WTC11 (cell line): ENCODE measurements around the gene EXOSC2. TPM values are rescaled to one million over a fixed set of nuclear protein-coding genes. Genes with fewer than 3 reads are reported as not detected.

ENCODE experiments used
- ATAC-seq: fragments of 200-7000 bp; cut with Tn5 transposase; 2 replicates; pipeline ENCODE4 v1.10.0; 2021; ENCODE audit warnings: mild to moderate bottlenecking, moderate library complexity
- CTCF ChIA-PET: fragments of 300-600 bp; sonication (Branson Sonifier 250); formaldehyde crosslinking; loops from one replicate; lab custom pipeline; 2021; ENCODE audit warnings: antibody characterized with exemption; lab: Charles Lee
- POLR2A ChIA-PET: fragments of 350-600 bp; sonication (Branson Sonifier 250); formaldehyde crosslinking; loops from one replicate; lab custom pipeline; 2021; ENCODE audit warnings: antibody characterized with exemption; lab: Charles Lee
- DNase-seq: peaks from one replicate; pipeline ENCODE4 v3.0.0; 2021; ENCODE audit warnings: low spot score
- H3K27ac Mint-ChIP-seq: 2 replicates; pipeline ENCODE4 v1.8.0; 2021; ENCODE audit warnings: mixed read lengths
- H3K27me3 Mint-ChIP-seq: 2 replicates; pipeline ENCODE4 v1.8.0; 2021; ENCODE audit warnings: low read depth, mild to moderate bottlenecking, moderate library complexity, mixed read lengths
- H3K36me3 Mint-ChIP-seq: 2 replicates; pipeline ENCODE4 v1.8.0; 2021; ENCODE audit warnings: mixed read lengths
- H3K4me1 Mint-ChIP-seq: 2 replicates; pipeline ENCODE4 v1.8.0; 2022; ENCODE audit warnings: mixed read lengths
- H3K4me3 Mint-ChIP-seq: 2 replicates; pipeline ENCODE4 v1.8.0; 2021; ENCODE audit warnings: mild to moderate bottlenecking, moderate library complexity, mixed read lengths
- H3K9me3 Mint-ChIP-seq: 2 replicates; pipeline ENCODE4 v1.8.0; 2021; ENCODE audit warnings: mixed read lengths
- AR ChIP-seq: fragments of 250-450 bp; sonication (Bioruptor Pico); IDR thresholded peaks from 2 replicates; pipeline ENCODE4 v1.9.0; 2021; ENCODE audit warnings: mild to moderate bottlenecking
- ATF3 ChIP-seq: sonication (generic); formaldehyde crosslinking; conservative IDR thresholded peaks from 2 replicates; pipeline ENCODE4 v1.8.1; 2022; ENCODE audit warnings: mild to moderate bottlenecking, missing genetic modification reagents
- CREM ChIP-seq: sonication (generic); formaldehyde crosslinking; IDR thresholded peaks from 2 replicates; pipeline ENCODE4 v1.8.1; 2022; ENCODE audit warnings: mild to moderate bottlenecking, missing genetic modification reagents, moderate library complexity
- ETV6 ChIP-seq: sonication (generic); formaldehyde crosslinking; IDR thresholded peaks from 2 replicates; pipeline ENCODE4 v1.8.1; 2022; ENCODE audit warnings: mild to moderate bottlenecking, missing genetic modification reagents
- FOXJ3 ChIP-seq: sonication (generic); formaldehyde crosslinking; IDR thresholded peaks from 2 replicates; pipeline ENCODE4 v1.9.0; 2021; ENCODE audit warnings: missing genetic modification reagents, mild to moderate bottlenecking, borderline replicate concordance
- FOXP4 ChIP-seq: sonication (generic); formaldehyde crosslinking; IDR thresholded peaks from 2 replicates; pipeline ENCODE4 v1.8.0; 2022; ENCODE audit warnings: mild to moderate bottlenecking, missing genetic modification reagents
- GTF2I ChIP-seq: fragments of 250-450 bp; sonication (Bioruptor Pico); conservative IDR thresholded peaks from 2 replicates; pipeline ENCODE4 v1.4.0; 2021; ENCODE audit warnings: mild to moderate bottlenecking
- IRF1 ChIP-seq: sonication (generic); formaldehyde crosslinking; IDR thresholded peaks from 2 replicates; pipeline ENCODE4 v1.8.0; 2023; ENCODE audit warnings: missing genetic modification reagents
- NFATC4 ChIP-seq: fragments of 250-450 bp; sonication (Bioruptor Pico); IDR thresholded peaks from 2 replicates; pipeline ENCODE4 v1.9.0; 2021; ENCODE audit warnings: mild to moderate bottlenecking
- NR1H2 ChIP-seq: sonication (generic); formaldehyde crosslinking; IDR thresholded peaks from 2 replicates; pipeline ENCODE4 v1.9.0; 2021; ENCODE audit warnings: mild to moderate bottlenecking, moderate library complexity, missing genetic modification reagents
- PRRX2 ChIP-seq: fragments of 250-450 bp; sonication (Bioruptor Pico); IDR thresholded peaks from 2 replicates; pipeline ENCODE4 v1.8.0; 2021; ENCODE audit warnings: mild to moderate bottlenecking
- SMAD3 ChIP-seq: sonication (generic); formaldehyde crosslinking; IDR thresholded peaks from 2 replicates; pipeline ENCODE4 v1.8.0; 2022; ENCODE audit warnings: missing genetic modification reagents, mild to moderate bottlenecking, borderline replicate concordance
- SMAD4 ChIP-seq: sonication (generic); formaldehyde crosslinking; IDR thresholded peaks from 2 replicates; pipeline ENCODE4 v1.8.0; 2022; ENCODE audit warnings: mild to moderate bottlenecking, missing genetic modification reagents
- ZNF263 ChIP-seq: sonication (generic); formaldehyde crosslinking; IDR thresholded peaks from 2 replicates; pipeline ENCODE4 v1.8.1; 2022; ENCODE audit warnings: low read depth, mild to moderate bottlenecking, moderate library complexity, missing genetic modification reagents
- ZNF281 ChIP-seq: sonication (generic); formaldehyde crosslinking; IDR thresholded peaks from 2 replicates; pipeline ENCODE4 v1.8.0; 2023; ENCODE audit warnings: mild to moderate bottlenecking, missing genetic modification reagents
- ZNF416 ChIP-seq: fragments of 250-450 bp; sonication (Bioruptor Pico); IDR thresholded peaks from 2 replicates; pipeline ENCODE4 v1.9.0; 2021; ENCODE audit warnings: mild to moderate bottlenecking, inconsistent platforms
- ZNF425 ChIP-seq: fragments of 250-450 bp; sonication (Bioruptor Pico); conservative IDR thresholded peaks from 2 replicates; pipeline ENCODE4 v1.9.0; 2021; ENCODE audit warnings: mild to moderate bottlenecking
- total RNA-seq: library from RNA; stranded (reverse); gene quantifications from 3 replicates; pipeline ENCODE4 v1.2.3, GENCODE V29; 2021

EXOSC2 gene
- total RNA-seq, 1 experiment from 2014 or later, result 76.1 TPM

- DNase-seq, result no peak
- Mint-ChIP-seq H3K36me3 (peaks cover 3% of the 10 kb centered on the region; the same call in 1 of the 2 replicates), H3K27ac (no peak overlapping the region), H3K9me3 (no peaks in the 10 kb centered on the region), H3K4me1 (peaks cover 27% of the 10 kb centered on the region), H3K27me3 (peaks cover 98% of the 10 kb centered on the region), H3K4me3 (peak overlapping the region; percentile 65)
- POLR2A ChIA-PET, result no interaction called here
- TF ChIP-seq CREM (CRISPR knock-in tag), result no peak
- TF ChIP-seq AR (CRISPR knock-in tag), result no peak
- no peak for TF ChIP-seq ZNF263 (CRISPR knock-in tag)
- no peak for TF ChIP-seq ZNF281 (CRISPR knock-in tag)
- no peak for TF ChIP-seq SMAD3 (CRISPR knock-in tag)
- no peak for TF ChIP-seq ZNF416 (CRISPR knock-in tag)
- no peak for TF ChIP-seq FOXP4
- TF ChIP-seq ATF3 (CRISPR knock-in tag), result no peak
- TF ChIP-seq ETV6, result no peak
- no peak for TF ChIP-seq NFATC4 (CRISPR knock-in tag)
- TF ChIP-seq ZNF425, result no peak
- TF ChIP-seq IRF1 (CRISPR knock-in tag), result no peak
- TF ChIP-seq GTF2I, result no peak
- TF ChIP-seq NR1H2, result no peak
- no peak for TF ChIP-seq PRRX2 (CRISPR knock-in tag)
- no peak for TF ChIP-seq FOXJ3
- TF ChIP-seq SMAD4 (CRISPR knock-in tag), result no peak
- ATAC-seq, result no peak
- CTCF ChIA-PET, result interaction anchor here (0.6 to 5.2 kb wide), 11 partner anchors 12 to 302 kb away, joined by 3 to 24 read pairs (median 4); partner anchors contain the start of gene EXOSC2
Observed at GRCh38 chr9:130665029-130665430, 28.6 kb upstream of the EXOSC2 start.
